HepG2 (cell line): ENCODE results near the gene ELAC1. TPM values are rescaled to one million over a fixed set of nuclear protein-coding genes. Genes with fewer than 3 reads are reported as not detected.

Source experiments
- CEBPB ChIP-seq: IDR thresholded peaks from 2 replicates; pipeline ENCODE4 v1.6.1; 2011; ENCODE audit warnings: low read depth, low read length, improper control_type of control experiment, borderline replicate concordance
- HDAC2 ChIP-seq: sonication (generic); formaldehyde crosslinking; IDR thresholded peaks from 2 replicates; pipeline ENCODE4 v1.4.0; 2020; ENCODE audit warnings: missing genetic modification reagents
- NFATC3 ChIP-seq: sonication (generic); formaldehyde crosslinking; IDR thresholded peaks from 2 replicates; pipeline ENCODE4 v1.5.1; 2020; ENCODE audit warnings: mild to moderate bottlenecking, missing genetic modification reagents
- NR3C1 ChIP-seq: sonication (generic); formaldehyde crosslinking; IDR thresholded peaks from 2 replicates; pipeline ENCODE4 v1.4.0; 2020; ENCODE audit warnings: missing genetic modification reagents
- RARA ChIP-seq: IDR thresholded peaks from 2 replicates; pipeline ENCODE4 v1.6.1; 2016; ENCODE audit warnings: missing genetic modification reagents, missing compliant biosample characterization
- RCOR2 ChIP-seq: IDR thresholded peaks from 2 replicates; pipeline ENCODE4 v1.6.1; 2016; ENCODE audit warnings: missing biosample characterization, missing genetic modification reagents
- RXRB ChIP-seq: IDR thresholded peaks from 2 replicates; pipeline ENCODE4 v1.6.1; 2016; ENCODE audit warnings: borderline replicate concordance, missing genetic modification reagents, missing compliant biosample characterization
- ZFP37 ChIP-seq: sonication (generic); formaldehyde crosslinking; IDR thresholded peaks from 2 replicates; pipeline ENCODE4 v1.4.0; 2020; ENCODE audit warnings: missing genetic modification reagents, borderline replicate concordance
- ZNF142 ChIP-seq: sonication (generic); formaldehyde crosslinking; IDR thresholded peaks from 2 replicates; pipeline ENCODE4 v1.4.0; 2020; ENCODE audit warnings: missing genetic modification reagents
- ZNF234 ChIP-seq: sonication (generic); formaldehyde crosslinking; conservative IDR thresholded peaks from 2 replicates; pipeline ENCODE4 v1.5.1; 2020; ENCODE audit warnings: mild to moderate bottlenecking, missing genetic modification reagents
- ZNF292 ChIP-seq: sonication (generic); formaldehyde crosslinking; IDR thresholded peaks from 2 replicates; pipeline ENCODE4 v1.8.1; 2022; ENCODE audit warnings: mild to moderate bottlenecking, low read depth, missing genetic modification reagents, borderline replicate concordance
- ZNF432 ChIP-seq: sonication (generic); formaldehyde crosslinking; IDR thresholded peaks from 2 replicates; pipeline ENCODE4 v1.5.0; 2020; ENCODE audit warnings: missing genetic modification reagents, mild to moderate bottlenecking, borderline replicate concordance
- polyA plus RNA-seq, 8 experiments: library from polyadenylated mRNA; depleted of rRNA in 3 of 8; stranded (reverse) in 7 of 8; unstranded in 1 of 8; fragments of >200 nt; fragmentation: Illumina TruSeq in 4 of 8; extraction: Trizol in 4 of 8; gene quantifications; 2 replicates each; pipeline versions ENCODE4 v1.2.1 to v1.2.3, GENCODE V29; 2011 to 2016; ENCODE audit warnings: low read depth in 4 of 8, missing spikeins in 1 of 8, mixed read lengths in 1 of 8; ENCODE audit not compliant: insufficient read depth in 1 of 8
- total RNA-seq, 5 experiments: library from RNA; depleted of rRNA; stranded (reverse); fragments of >200 nt; fragmentation: Illumina TruSeq; extraction: Trizol; gene quantifications; 2 replicates each; pipeline ENCODE4 v1.2.3, GENCODE V29; 2016; ENCODE audit warnings: low read depth in 1 of 5
- TF ChIP-seq, protein P1 (sequence below): sonication (generic); formaldehyde crosslinking; IDR thresholded peaks from 2 replicates; pipeline ENCODE4 v1.9.0; 2021; ENCODE audit warnings: missing genetic modification reagents, mild to moderate bottlenecking, borderline replicate concordance
- TF ChIP-seq, protein P2 (sequence below): sonication (generic); formaldehyde crosslinking; IDR thresholded peaks from 2 replicates; pipeline ENCODE4 v1.5.0; 2020; ENCODE audit warnings: mild to moderate bottlenecking, missing genetic modification reagents, borderline replicate concordance
- TF ChIP-seq, protein P3 (sequence below): sonication (generic); formaldehyde crosslinking; IDR thresholded peaks from 2 replicates; pipeline ENCODE4 v1.9.0; 2021; ENCODE audit warnings: missing genetic modification reagents, borderline replicate concordance
- TF ChIP-seq, protein P4 (sequence below): sonication (generic); formaldehyde crosslinking; IDR thresholded peaks from 2 replicates; pipeline ENCODE4 v1.4.0; 2020; ENCODE audit warnings: missing genetic modification reagents

The ELAC1 gene
- total and polyA plus RNA-seq, 2 of the 13 experiments (the other 11 are each of a cell fraction or from before 2014, with no cell fraction given): 1.9 to 3.6 TPM

DNA sequence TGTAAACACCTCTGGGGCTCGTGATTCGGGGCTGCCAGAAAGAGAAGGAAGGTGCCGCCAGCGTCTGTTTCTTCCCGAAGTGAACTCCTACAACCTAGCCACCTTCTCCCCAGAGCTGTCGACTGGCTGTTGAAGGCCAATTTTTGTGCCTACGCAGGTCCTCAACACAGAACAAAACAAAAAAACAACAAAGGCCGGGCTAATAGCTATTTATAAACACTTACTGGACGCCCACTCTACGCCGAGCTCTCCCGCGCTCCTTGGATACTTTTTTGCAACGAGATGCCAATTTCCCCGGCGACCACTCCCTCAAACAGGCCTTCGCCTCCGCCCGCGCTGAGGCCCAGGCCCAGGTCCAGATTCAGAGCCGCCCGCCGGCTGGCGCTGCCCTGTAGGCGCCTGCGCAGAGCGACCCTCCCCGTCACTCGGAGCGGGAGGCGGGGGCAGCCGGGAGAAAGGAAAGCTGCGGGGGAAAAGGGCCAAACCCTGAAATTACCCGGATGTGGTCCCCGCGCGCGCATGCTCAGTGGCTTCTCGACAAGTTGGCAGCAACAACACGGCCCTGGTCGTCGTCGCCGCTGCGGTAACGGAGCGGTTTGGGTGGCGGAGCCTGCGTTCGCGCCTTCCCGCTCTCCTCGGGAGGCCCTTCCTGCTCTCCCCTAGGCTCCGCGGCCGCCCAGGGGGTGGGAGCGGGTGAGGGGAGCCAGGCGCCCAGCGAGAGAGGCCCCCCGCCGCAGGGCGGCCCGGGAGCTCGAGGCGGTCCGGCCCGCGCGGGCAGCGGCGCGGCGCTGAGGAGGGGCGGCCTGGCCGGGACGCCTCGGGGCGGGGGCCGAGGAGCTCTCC is 62.1 kb downstream of the ELAC1 start, which contains the start of gene SMAD4 (continued):
- TF ChIP-seq CEBPB: no peak
- TF ChIP-seq, protein P1, sequence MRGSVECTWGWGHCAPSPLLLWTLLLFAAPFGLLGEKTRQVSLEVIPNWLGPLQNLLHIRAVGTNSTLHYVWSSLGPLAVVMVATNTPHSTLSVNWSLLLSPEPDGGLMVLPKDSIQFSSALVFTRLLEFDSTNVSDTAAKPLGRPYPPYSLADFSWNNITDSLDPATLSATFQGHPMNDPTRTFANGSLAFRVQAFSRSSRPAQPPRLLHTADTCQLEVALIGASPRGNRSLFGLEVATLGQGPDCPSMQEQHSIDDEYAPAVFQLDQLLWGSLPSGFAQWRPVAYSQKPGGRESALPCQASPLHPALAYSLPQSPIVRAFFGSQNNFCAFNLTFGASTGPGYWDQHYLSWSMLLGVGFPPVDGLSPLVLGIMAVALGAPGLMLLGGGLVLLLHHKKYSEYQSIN (CRISPR knock-in tag): no peak
- TF ChIP-seq NFATC3 (CRISPR knock-in tag): no peak; the same call in 1 of the 2 replicates
- no peak for TF ChIP-seq NR3C1 (CRISPR knock-in tag)
- TF ChIP-seq RXRB: peak; percentile 38; the same call in 1 of the 2 replicates
- TF ChIP-seq, protein P2, sequence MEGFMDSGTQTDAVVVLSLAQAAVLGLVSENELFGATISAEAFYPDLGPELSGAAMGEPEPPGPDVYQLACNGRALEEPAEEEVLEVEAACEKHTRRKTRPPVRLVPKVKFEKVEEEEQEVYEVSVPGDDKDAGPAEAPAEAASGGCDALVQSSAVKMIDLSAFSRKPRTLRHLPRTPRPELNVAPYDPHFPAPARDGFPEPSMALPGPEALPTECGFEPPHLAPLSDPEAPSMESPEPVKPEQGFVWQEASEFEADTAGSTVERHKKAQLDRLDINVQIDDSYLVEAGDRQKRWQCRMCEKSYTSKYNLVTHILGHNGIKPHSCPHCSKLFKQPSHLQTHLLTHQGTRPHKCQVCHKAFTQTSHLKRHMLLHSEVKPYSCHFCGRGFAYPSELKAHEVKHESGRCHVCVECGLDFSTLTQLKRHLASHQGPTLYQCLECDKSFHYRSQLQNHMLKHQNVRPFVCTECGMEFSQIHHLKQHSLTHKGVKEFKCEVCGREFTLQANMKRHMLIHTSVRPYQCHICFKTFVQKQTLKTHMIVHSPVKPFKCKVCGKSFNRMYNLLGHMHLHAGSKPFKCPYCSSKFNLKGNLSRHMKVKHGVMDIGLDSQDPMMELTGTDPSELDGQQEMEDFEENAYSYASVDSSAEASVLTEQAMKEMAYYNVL: no peak; the same call in 1 of the 2 replicates
- TF ChIP-seq ZFP37 (CRISPR knock-in tag): no peak
- TF ChIP-seq RARA: no peak
- TF ChIP-seq, protein P3, sequence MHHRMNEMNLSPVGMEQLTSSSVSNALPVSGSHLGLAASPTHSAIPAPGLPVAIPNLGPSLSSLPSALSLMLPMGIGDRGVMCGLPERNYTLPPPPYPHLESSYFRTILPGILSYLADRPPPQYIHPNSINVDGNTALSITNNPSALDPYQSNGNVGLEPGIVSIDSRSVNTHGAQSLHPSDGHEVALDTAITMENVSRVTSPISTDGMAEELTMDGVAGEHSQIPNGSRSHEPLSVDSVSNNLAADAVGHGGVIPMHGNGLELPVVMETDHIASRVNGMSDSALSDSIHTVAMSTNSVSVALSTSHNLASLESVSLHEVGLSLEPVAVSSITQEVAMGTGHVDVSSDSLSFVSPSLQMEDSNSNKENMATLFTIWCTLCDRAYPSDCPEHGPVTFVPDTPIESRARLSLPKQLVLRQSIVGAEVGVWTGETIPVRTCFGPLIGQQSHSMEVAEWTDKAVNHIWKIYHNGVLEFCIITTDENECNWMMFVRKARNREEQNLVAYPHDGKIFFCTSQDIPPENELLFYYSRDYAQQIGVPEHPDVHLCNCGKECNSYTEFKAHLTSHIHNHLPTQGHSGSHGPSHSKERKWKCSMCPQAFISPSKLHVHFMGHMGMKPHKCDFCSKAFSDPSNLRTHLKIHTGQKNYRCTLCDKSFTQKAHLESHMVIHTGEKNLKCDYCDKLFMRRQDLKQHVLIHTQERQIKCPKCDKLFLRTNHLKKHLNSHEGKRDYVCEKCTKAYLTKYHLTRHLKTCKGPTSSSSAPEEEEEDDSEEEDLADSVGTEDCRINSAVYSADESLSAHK (CRISPR knock-in tag): no peak
- TF ChIP-seq, protein P4, sequence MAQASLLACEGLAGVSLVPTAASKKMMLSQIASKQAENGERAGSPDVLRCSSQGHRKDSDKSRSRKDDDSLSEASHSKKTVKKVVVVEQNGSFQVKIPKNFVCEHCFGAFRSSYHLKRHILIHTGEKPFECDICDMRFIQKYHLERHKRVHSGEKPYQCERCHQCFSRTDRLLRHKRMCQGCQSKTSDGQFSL (CRISPR knock-in tag): no peak
- TF ChIP-seq ZNF234 (CRISPR knock-in tag): no peak
- TF ChIP-seq ZNF142 (CRISPR knock-in tag): peak; percentile 70; the same call in 1 of the 2 replicates
- TF ChIP-seq HDAC2 (CRISPR knock-in tag): 0 out of 2 replicates have a peak, but pooled peaks have one; percentile 17
- no peak for TF ChIP-seq ZNF292 (CRISPR knock-in tag)
- TF ChIP-seq RCOR2 (CRISPR knock-in tag): no peak
- TF ChIP-seq ZNF432 (CRISPR knock-in tag): no peak
